ENCODE results near the gene LRRC36. TPM values are rescaled to one million over a fixed set of nuclear protein-coding genes. Genes with fewer than 3 reads are reported as not detected.

The LRRC36 gene
- total and polyA plus RNA-seq, 2 of the 13 experiments (the other 11 are each of a cell fraction or from before 2014, with no cell fraction given) = 0.12 to 0.15 TPM

GRCh38 chr16:67393111-67393787 lies 66.6 kb downstream of the LRRC36 start, which contains the start of gene TPPP3 (continued):
- TF ChIP-seq ZNF407 (CRISPR knock-in tag; IDR thresholded peaks at IDR 0.05; ENCODE audit: not compliant biosample characterization) (no peak), RFX1 (IDR thresholded peaks at IDR 0.05) (peak; percentile 33; the same call in 1 of the 2 replicates), REXO4 (CRISPR knock-in tag; IDR thresholded peaks at IDR 0.05; ENCODE audit: borderline replicate concordance) (no peak), TCF7L2 (IDR thresholded peaks at IDR 0.05; ENCODE audit: low read depth, low read length) (no peak), KAT7 (CRISPR knock-in tag; IDR thresholded peaks at IDR 0.05; ENCODE audit: borderline replicate concordance) (no peak), MAFF (IDR thresholded peaks at IDR 0.05; ENCODE audit: low read depth, low read length) (no peak), POGZ (CRISPR knock-in tag; IDR thresholded peaks at IDR 0.05) (no peak), CEBPZ (IDR thresholded peaks at IDR 0.05; ENCODE audit: low read length) (no peak), GATAD2A (CRISPR knock-in tag; IDR thresholded peaks at IDR 0.05) (0 out of 2 replicates have a peak, but pooled peaks have one; percentile 17), NR2F1 (CRISPR knock-in tag; IDR thresholded peaks at IDR 0.05) (0 out of 4 replicates have a peak, but pooled peaks of 1 of the 2 experiments have one; percentile 25), CBX1 (IDR thresholded peaks at IDR 0.05; ENCODE audit: low read depth) (no peak), ZNF768 (CRISPR knock-in tag; IDR thresholded peaks at IDR 0.05) (no peak), POLR2A (IDR thresholded peaks at IDR 0.05; ENCODE audit: insufficient read depth in 1 of 2, low read depth in 2 of 2, low read length in 2 of 2) (peak in 1 of 2 experiments; percentile 24; a peak in 1 of 4 replicates), ARID4A (CRISPR knock-in tag; IDR thresholded peaks at IDR 0.05; ENCODE audit: borderline replicate concordance) (no peak; the same call in 1 of the 2 replicates)
